Measurements from ENCODE around the gene DEDD2.

The DEDD2 gene

GRCh38 chr19:42248270-42249148, 31.0 kb upstream of the DEDD2 start:
- DNase-seq (ENCODE audit: low spot score) = no peak

DNA sequence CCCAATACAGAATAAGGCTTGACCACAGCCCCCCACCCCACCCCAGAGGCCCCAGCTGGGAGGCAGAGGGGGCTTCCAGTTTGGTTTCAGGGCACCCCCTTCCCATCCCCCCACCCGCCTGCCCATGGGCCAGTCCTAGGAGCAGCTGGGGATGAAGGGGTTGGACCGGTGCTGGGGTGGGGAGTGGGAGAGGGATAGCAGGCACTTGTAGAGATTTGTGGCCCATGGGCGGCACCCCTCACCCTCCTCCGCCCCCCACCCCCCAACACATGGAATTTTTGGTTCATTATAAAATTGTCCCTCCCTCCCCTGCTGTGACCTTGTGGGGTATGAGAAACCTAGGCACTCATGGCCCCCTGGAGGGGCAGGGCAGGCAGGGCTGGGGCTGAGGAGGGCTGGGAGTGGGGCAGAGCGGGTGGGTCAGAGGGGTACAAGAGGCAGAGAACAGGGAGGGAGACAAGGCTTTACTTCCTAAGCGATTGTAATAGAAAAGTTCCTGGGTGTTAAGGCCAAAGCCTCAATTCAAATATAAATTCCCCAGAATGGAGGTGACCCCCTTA, 30.2 kb upstream of the DEDD2 start:
- no peak for DNase-seq (ENCODE audit: low spot score)

GRCh38 chr19:42246922-42247639, 29.6 kb upstream of the DEDD2 start:
- DNase-seq (ENCODE audit: low spot score) = no peak

DNA sequence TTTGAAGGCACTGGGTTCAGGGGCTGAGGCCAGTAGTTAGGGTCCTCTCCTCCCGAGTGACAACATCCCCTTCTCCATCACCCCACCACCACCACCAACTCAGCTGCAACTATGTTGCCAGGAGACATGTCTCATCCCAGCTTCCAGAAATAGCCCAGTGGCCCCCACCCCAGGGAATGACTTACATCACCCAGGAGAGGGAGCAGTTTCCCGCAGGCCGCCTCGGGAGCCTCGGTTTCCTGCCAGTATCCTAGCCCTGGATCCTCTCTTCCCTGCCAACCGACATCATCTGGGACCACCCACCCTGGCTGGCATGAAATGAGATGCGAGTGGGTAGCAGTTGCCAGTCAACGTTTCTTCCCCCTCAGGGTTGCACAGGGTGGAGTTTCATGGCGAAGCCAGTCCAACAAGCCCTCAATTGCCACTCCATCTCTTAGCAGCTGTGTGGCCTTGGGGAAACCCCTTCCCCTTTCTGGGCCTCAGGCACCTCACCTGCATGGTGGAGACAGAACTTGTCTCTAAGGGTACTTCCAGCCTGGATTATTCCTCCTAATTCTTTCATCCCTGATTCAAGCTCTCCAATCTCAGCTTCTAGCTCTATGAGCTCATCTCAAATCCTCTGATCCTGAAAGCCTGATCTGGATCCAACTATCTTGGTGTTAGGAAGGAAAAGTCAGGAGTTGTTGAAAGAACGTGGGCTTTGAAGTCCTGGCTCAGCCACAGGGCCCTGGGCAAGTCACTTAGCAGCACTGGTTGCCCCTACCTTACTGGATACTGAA, 28.9 kb upstream of the DEDD2 start:
- DNase-seq (ENCODE audit: low spot score) = peak; percentile 72

DNA sequence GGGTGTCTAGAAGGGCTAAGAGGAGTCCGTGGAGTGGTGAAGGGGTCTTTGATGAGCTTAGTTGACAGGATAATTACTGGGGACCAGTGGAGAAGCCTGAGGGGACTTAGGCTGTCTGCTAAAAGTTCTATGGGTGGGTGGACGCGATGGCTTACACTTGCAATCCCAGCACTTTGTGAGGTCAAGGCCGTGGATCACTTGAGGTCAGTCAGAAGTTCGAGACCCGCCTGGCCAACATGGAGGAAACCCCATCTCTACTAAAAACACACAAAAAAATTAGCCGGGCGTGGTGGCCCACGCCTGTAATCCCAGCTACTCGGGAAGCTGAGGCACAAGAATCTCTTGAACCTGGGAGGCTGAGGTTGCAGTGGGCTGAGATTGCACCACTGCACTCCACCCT, 27.8 kb upstream of the DEDD2 start:
- no peak for DNase-seq (ENCODE audit: low spot score)

GRCh38 chr19:42244347-42245220, 27.1 kb upstream of the DEDD2 start:
- peak; percentile 96 for DNase-seq (ENCODE audit: low spot score)

- peak; percentile 98 for DNase-seq (ENCODE audit: low spot score)
Observed at GRCh38 chr19:42242512-42243409, 25.3 kb upstream of the DEDD2 start, which contains the start of gene GSK3A. TSS of gene GSK3A (minus strand) at chr19:42242602. CDS start at chr19:42242465, 137 bp downstream.

DNA sequence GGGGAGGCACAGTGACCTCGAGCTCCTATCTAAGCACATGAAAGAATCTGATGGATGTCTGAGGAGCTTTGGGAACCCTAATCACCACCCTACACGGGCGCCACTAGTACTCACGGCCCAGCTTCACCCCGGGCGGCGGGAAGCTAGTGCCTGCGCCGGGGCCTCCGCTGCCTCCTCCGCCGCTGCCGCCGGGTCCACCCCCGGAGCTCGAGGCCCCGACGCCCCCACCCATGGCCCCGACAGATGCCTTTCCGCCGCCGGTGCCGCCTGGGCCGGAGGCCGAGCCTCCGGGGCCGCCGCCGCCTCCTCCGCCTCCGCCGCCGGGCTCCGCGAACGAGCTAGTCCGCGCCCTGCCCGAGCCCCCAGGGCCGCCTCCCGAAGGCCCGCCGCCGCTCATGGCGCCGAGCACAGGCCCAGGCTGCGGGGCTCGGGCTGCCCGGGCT, 24.6 kb upstream of the DEDD2 start:
- no peak for DNase-seq (ENCODE audit: low spot score)

- DNase-seq (ENCODE audit: low spot score) = no peak
Observed at GRCh38 chr19:42241279-42241678, 23.8 kb upstream of the DEDD2 start.

DNA sequence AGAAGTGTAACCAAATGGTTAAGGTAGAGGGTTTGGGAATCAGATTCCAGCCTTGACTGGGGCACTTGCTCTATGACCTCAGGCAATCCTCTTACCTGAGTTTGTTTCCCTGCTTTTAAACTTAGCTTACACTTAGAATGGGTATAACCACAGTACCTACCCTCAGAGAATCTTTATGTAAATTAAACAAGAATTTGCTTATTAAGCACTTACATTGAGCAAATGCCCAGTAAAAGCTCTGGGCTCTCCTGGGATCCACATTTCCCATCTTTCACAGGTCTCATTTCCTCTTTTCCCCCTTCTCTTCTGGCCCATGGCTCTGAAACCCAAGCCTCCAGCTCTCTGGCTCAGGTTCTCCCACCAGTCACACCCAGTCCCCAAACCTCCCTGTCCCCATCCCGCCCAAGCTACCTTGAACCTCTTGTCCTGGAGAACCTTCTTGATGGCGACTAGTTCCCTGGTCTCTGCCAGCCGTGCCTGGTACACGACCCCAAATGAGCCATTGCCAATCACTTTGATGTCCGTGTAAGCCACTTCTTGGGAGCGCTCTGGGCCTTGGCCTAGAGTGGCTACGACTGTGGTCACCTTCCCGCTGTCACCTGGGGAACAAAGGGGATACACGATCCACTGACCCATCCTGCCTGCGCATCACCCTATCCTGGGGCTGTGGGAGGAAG, 22.2 kb upstream of the DEDD2 start:
- no peak for DNase-seq (ENCODE audit: low spot score)

GRCh38 chr19:42235181-42235580, 17.7 kb upstream of the DEDD2 start:
- DNase-seq (ENCODE audit: low spot score) = no peak

- no peak for DNase-seq (ENCODE audit: low spot score)
Observed at GRCh38 chr19:42234364-42234763, 16.9 kb upstream of the DEDD2 start.

- no peak for DNase-seq (ENCODE audit: low spot score)
Observed at GRCh38 chr19:42233678-42234292, 16.3 kb upstream of the DEDD2 start.

DNA sequence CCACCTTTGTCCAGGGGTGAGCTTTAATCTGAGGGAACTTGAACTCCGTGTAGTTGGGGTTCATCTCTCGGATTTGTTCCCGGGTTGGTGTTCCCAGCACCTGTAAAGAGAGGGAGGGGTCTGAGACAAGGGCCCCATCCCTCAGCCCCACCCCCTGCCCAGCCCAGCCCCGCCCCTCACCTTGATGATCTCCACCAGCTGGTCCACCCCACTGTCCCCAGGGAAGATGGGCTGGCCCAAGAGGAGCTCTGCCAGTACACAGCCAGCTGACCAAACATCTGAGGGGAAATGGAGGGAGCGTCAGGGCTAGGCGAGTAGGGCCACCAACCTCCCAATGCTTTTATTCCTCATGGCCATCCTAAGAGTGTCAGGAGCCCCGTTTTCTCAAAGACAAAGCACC, 15.6 kb upstream of the DEDD2 start:
- no peak for DNase-seq (ENCODE audit: low spot score)

DNA sequence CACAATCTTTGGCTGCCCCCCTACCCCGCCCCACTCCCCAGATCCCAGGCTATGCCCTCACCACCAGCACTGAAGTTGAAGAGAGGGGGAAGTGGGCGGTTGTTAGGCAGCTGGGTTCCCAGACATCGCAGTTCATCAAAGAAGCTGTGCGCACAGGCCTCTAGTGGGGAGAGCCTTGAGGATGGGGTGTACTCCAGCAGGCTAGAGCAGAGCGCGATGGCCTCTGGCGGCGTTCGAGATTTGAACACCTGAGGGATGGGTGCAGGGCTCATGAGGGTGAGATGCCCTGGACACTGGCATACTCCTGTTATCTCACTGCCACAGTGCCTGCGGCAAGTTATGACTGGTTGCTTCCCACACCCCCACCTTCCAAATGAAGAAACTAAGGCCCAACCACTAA, 15.0 kb upstream of the DEDD2 start:
- no peak for DNase-seq (ENCODE audit: low spot score)

GRCh38 chr19:42230571-42230970, 13.1 kb upstream of the DEDD2 start:
- no peak for DNase-seq (ENCODE audit: low spot score)

GRCh38 chr19:42229855-42230351, 12.4 kb upstream of the DEDD2 start:
- no peak for DNase-seq (ENCODE audit: low spot score)

- DNase-seq (ENCODE audit: low spot score) = no peak
Observed at GRCh38 chr19:42229301-42229854, 11.9 kb upstream of the DEDD2 start.
